ENCODE measurements around the gene TEKT3. TPM values are rescaled to one million over a fixed set of nuclear protein-coding genes. Genes with fewer than 3 reads are reported as not detected.

TEKT3 gene
- total and polyA plus RNA-seq, 9 of the 15 experiments (the other 6 are each of a cell fraction or from before 2014, with no cell fraction given), result not detected

- ATAC-seq (no peak), FAIRE-seq (no peak), DNase-seq (ENCODE audit: extremely low read depth in 1 of 4, low spot score in 3 of 4) (no peak)
- 4% methylated on average over 6 of the region's 6 CpGs for WGBS (ENCODE audit: insufficient coverage, low coverage, missing lambda C conversion rate)
- TF ChIP-seq GATAD2A (IDR thresholded peaks at IDR 0.05), result no peak
- peak; percentile 43; the same call in 1 of the 2 replicates for TF ChIP-seq ZBTB17 (CRISPR knock-in tag; IDR thresholded peaks at IDR 0.05)
- POLR2A ChIA-PET, result no interaction called here
- H3K36me3 ChIP-seq (ENCODE audit: control insufficient read depth, insufficient read depth, low read length), result no peaks in the 10 kb centered on the region
- H4K20me1 ChIP-seq (replicated peaks; ENCODE audit: control insufficient read depth, insufficient read depth, low read length), result no peaks in the 10 kb centered on the region
- no peaks in the 10 kb centered on the region for H3K79me2 ChIP-seq (ENCODE audit: control insufficient read depth, insufficient read depth, low read length)
- no peaks in the 10 kb centered on the region for H3K9me1 ChIP-seq (ENCODE audit: control insufficient read depth, insufficient read depth, low read length)
- H3K4me2 ChIP-seq (ENCODE audit: insufficient read depth, low read length), result no peak overlapping the region
- H3K27me3 ChIP-seq (ENCODE audit: control insufficient read depth in 2 of 2, insufficient read depth in 2 of 2, low read length in 2 of 2), result peaks cover 0 to 13% of the 10 kb centered on the region in 2 experiments; a peak in 2 of 5 replicates
- H3K27ac ChIP-seq (ENCODE audit: extremely low read depth, low read depth, low read length), result no peak overlapping the region
- CTCF ChIA-PET (ENCODE audit: low intra/inter-chr PET ratio), result no interaction called here
- no peaks in the 10 kb centered on the region; the same call in 1 of the 2 replicates for H3K9me3 ChIP-seq (replicated peaks; ENCODE audit: control insufficient read depth, insufficient read depth, low read depth, low read length)
- BruUV-seq (replicated peaks), result no TSS peak
- H3K4me1 ChIP-seq (replicated peaks in 1 of 2; ENCODE audit: control insufficient read depth in 2 of 2, insufficient read depth in 2 of 2, low read length in 2 of 2), result peaks cover 0 to 3% of the 10 kb centered on the region in 2 experiments; a peak in 1 of 5 replicates
- H3K9ac ChIP-seq (ENCODE audit: insufficient read depth in 1 of 2, low read depth in 2 of 2, low read length in 2 of 2), result no peak overlapping the region
- no peak overlapping the region for H2AFZ ChIP-seq (ENCODE audit: low read depth, low read length)
- in situ Hi-C loops (cut with MboI) (no loop called here), intact Hi-C loops (cut with micrococcal nuclease) (no loop called here)
- no peak overlapping the region for H3K4me3 ChIP-seq
Observed at GRCh38 chr17:15377616-15378015, 36.2 kb upstream of the TEKT3 start.

DNA sequence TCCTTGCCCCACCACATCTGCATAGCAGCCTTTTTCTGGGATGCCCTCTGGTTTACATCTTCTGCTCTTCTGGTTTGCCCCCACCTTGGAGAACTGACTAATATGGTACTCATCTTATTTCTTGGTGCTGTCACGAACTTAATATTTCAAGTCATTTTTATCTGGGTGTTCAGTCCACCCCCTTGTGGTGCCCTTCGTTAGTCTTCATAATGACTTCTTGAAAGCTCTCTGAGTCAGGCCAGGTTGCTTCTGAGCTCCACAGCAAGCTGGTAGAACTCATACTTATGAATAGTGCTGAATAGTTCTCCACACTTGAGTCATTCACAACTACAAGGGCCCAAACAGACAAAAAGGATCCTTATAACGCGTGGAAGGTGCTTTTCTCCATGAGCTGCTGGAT is 35.8 kb upstream of the TEKT3 start:
- 2% methylated on average over 4 of the region's 4 CpGs for WGBS (ENCODE audit: insufficient coverage, low coverage, missing lambda C conversion rate)
- DNase-seq (ENCODE audit: extremely low read depth in 1 of 4, low spot score in 3 of 4) (no peak), FAIRE-seq (no peak), ATAC-seq (no peak)
- Histone ChIP-seq H3K4me1 (replicated peaks in 1 of 2; ENCODE audit: control insufficient read depth in 2 of 2, insufficient read depth in 2 of 2, low read length in 2 of 2) (peaks cover 0 to 3% of the 10 kb centered on the region in 2 experiments; a peak in 1 of 5 replicates), H3K4me3 (no peak overlapping the region), H3K27me3 (ENCODE audit: control insufficient read depth in 2 of 2, insufficient read depth in 2 of 2, low read length in 2 of 2) (peaks cover 0 to 13% of the 10 kb centered on the region in 2 experiments; a peak in 2 of 5 replicates), H3K27ac (ENCODE audit: extremely low read depth, low read depth, low read length) (no peak overlapping the region), H3K9me3 (replicated peaks; ENCODE audit: control insufficient read depth, insufficient read depth, low read depth, low read length) (no peaks in the 10 kb centered on the region; the same call in 1 of the 2 replicates), H4K20me1 (replicated peaks; ENCODE audit: control insufficient read depth, insufficient read depth, low read length) (no peaks in the 10 kb centered on the region), H3K9me1 (ENCODE audit: control insufficient read depth, insufficient read depth, low read length) (no peaks in the 10 kb centered on the region), H3K9ac (ENCODE audit: insufficient read depth in 1 of 2, low read depth in 2 of 2, low read length in 2 of 2) (no peak overlapping the region), H3K79me2 (ENCODE audit: control insufficient read depth, insufficient read depth, low read length) (no peaks in the 10 kb centered on the region), H3K4me2 (ENCODE audit: insufficient read depth, low read length) (no peak overlapping the region), H2AFZ (ENCODE audit: low read depth, low read length) (no peak overlapping the region), H3K36me3 (ENCODE audit: control insufficient read depth, insufficient read depth, low read length) (no peaks in the 10 kb centered on the region)
- in situ Hi-C loops (cut with MboI) (no loop called here), intact Hi-C loops (cut with micrococcal nuclease) (no loop called here)
- ChIA-PET POLR2A (no interaction called here), CTCF (ENCODE audit: low intra/inter-chr PET ratio) (no interaction called here)
- TF ChIP-seq POLR2AphosphoS5 (IDR thresholded peaks at IDR 0.05; ENCODE audit: control insufficient read depth, insufficient read depth, low read depth, low read length), result no peak
- TF ChIP-seq SP1 (CRISPR knock-in tag; IDR thresholded peaks at IDR 0.05), result no peak
- no peak for TF ChIP-seq SNRNP70 (optimal IDR thresholded peaks at IDR 0.05; ENCODE audit: low read depth, low read length)
- BruUV-seq (replicated peaks), result no TSS peak

Measured in K562 (cell line).